ENCODE measurements around the gene INTS4.
A peak's percentile ranks its signal among the peaks of the same experiment; 100 is the strongest.
"Not testable (repeated sequence)": the region's sequence is repeated elsewhere in the genome, so short reads cannot be mapped to it uniquely, and the experiment has no call there.

Gene INTS4

GRCh38 chr11:77993902-77994301 lies 566 bp downstream of the INTS4 start:
- no peak for DNase-seq (ENCODE audit: low spot score)
- in situ Hi-C loops (cut with MboI; ENCODE audit: low pct_unique_long_range_greater_than_20kb, low sequenced_read_pairs, unreplicated experiment), result no loop called here
- TF ChIP-seq, protein P1, sequence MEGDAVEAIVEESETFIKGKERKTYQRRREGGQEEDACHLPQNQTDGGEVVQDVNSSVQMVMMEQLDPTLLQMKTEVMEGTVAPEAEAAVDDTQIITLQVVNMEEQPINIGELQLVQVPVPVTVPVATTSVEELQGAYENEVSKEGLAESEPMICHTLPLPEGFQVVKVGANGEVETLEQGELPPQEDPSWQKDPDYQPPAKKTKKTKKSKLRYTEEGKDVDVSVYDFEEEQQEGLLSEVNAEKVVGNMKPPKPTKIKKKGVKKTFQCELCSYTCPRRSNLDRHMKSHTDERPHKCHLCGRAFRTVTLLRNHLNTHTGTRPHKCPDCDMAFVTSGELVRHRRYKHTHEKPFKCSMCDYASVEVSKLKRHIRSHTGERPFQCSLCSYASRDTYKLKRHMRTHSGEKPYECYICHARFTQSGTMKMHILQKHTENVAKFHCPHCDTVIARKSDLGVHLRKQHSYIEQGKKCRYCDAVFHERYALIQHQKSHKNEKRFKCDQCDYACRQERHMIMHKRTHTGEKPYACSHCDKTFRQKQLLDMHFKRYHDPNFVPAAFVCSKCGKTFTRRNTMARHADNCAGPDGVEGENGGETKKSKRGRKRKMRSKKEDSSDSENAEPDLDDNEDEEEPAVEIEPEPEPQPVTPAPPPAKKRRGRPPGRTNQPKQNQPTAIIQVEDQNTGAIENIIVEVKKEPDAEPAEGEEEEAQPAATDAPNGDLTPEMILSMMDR (IDR thresholded peaks at IDR 0.05; ENCODE audit: extremely low read depth, insufficient read depth, missing control alignments), result no peak

DNA sequence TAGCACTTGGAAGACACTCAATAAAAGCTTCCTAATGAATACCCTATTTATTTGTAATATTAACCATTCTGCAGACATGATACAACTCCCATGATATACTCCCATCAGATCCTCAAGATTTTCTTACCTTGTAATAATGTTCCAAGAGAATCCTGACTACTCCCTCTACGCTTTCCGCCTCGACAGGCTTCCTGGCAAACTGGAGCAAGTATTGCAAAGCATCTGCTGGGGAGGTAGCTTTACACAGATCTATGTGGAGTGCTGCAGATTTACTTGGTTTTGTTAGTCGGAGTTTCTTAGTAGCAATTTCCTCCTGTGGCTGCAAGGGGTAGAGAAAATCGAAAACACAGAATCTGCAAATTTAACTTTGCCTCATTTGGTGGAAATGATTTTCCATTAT lies 3.5 kb downstream of the INTS4 start:
- in situ Hi-C loops (cut with MboI; ENCODE audit: low pct_unique_long_range_greater_than_20kb, low sequenced_read_pairs, unreplicated experiment), result no loop called here
- TF ChIP-seq, protein P1 (IDR thresholded peaks at IDR 0.05; ENCODE audit: extremely low read depth, insufficient read depth, missing control alignments), result no peak
- no peak for DNase-seq (ENCODE audit: low spot score)

- in situ Hi-C loops (cut with MboI; ENCODE audit: low pct_unique_long_range_greater_than_20kb, low sequenced_read_pairs, unreplicated experiment); DNase-seq (ENCODE audit: low spot score): not testable (repeated sequence)
These were observed 8.0 kb downstream of the INTS4 start for GRCh38 chr11:77986456-77986855.

DNA sequence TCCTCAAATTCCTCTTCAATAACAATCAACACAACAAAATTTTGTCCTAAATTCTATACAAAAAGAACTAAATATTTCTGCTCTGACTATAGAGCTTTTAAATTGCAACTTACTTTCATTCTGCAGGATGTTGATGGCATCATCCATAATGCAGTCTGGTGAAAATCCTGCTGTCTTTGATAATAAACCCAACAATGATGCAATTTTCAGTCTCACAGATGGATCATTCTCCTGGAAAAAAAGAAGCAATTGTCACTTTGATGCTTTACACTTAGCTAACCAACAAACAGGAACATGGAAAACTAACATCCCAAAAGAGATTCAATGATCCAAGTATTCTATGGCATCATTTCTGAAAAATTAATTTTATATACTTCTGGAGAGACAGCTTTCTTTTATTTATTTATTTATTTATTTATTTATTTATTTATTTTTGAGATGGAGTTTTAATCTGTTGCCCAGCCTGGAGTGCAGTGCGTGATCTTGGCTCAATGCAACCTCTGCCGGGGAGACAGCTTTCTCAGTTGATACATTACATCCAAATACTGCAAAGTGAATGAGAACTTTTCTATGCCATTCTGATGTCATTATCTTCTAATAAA lies 13.0 kb downstream of the INTS4 start:
- TF ChIP-seq, protein P1 (IDR thresholded peaks at IDR 0.05; ENCODE audit: extremely low read depth, insufficient read depth, missing control alignments), result no peak
- no peak for DNase-seq (ENCODE audit: low spot score)
- in situ Hi-C loops (cut with MboI; ENCODE audit: low pct_unique_long_range_greater_than_20kb, low sequenced_read_pairs, unreplicated experiment), result no loop called here

DNA sequence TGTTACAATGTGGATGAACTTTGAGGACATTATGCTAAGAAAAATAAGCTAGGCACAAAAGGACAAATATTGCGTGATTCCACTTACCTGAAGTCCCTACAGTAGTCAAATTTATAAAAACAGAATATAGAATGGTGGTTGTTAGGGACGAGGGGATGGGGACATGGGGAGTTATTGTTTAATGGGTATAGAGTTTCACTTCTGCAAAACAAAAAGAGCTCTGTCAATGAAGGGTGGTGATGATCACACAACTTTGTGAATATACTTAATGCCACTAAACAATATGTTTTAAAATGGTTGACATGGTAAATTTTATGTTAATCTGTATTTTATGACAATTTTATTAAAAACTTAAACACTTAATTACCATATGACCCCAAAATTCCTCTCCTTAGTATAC lies 26.1 kb downstream of the INTS4 start:
- peak; percentile 12 for DNase-seq (ENCODE audit: low spot score)
- TF ChIP-seq, protein P1 (IDR thresholded peaks at IDR 0.05; ENCODE audit: extremely low read depth, insufficient read depth, missing control alignments), result no peak
- in situ Hi-C loops (cut with MboI; ENCODE audit: low pct_unique_long_range_greater_than_20kb, low sequenced_read_pairs, unreplicated experiment), result no loop called here

- TF ChIP-seq, protein P1 (IDR thresholded peaks at IDR 0.05; ENCODE audit: extremely low read depth, insufficient read depth, missing control alignments), result no peak
- no peak for DNase-seq (ENCODE audit: low spot score)
- in situ Hi-C loops (cut with MboI; ENCODE audit: low pct_unique_long_range_greater_than_20kb, low sequenced_read_pairs, unreplicated experiment), result no loop called here
These were observed 26.7 kb downstream of the INTS4 start for GRCh38 chr11:77967753-77968152.

- in situ Hi-C loops (cut with MboI; ENCODE audit: low pct_unique_long_range_greater_than_20kb, low sequenced_read_pairs, unreplicated experiment), result no loop called here
- DNase-seq (ENCODE audit: low spot score), result no peak
- TF ChIP-seq, protein P1 (IDR thresholded peaks at IDR 0.05; ENCODE audit: extremely low read depth, insufficient read depth, missing control alignments), result no peak
These were observed 27.3 kb downstream of the INTS4 start for GRCh38 chr11:77967121-77967520.

Measured in GM13977 (cell line).